NT2/D1 (cell line): ENCODE data around the gene SNX9.

Experiments
- DNase-seq: peaks from one replicate; pipeline ENCODE4 v3.0.0-alpha.2; 2011; ENCODE audit warnings: low read depth, low spot score
- H3K27me3 ChIP-seq: 2 replicates; pipeline ENCODE4 v1.6.0; 2011; ENCODE audit warnings: mild to moderate bottlenecking; ENCODE audit not compliant: insufficient read length, insufficient read depth
- H3K36me3 ChIP-seq: 2 replicates; pipeline ENCODE4 v1.6.1; 2011; ENCODE audit warnings: mild to moderate bottlenecking, low read length, mixed read lengths; ENCODE audit not compliant: insufficient read depth, insufficient read length
- H3K4me1 ChIP-seq: 2 replicates; pipeline ENCODE4 v1.5.1; 2011; ENCODE audit not compliant: insufficient read depth, insufficient read length
- H3K4me3 ChIP-seq: 2 replicates; pipeline ENCODE4 v1.5.1; 2011; ENCODE audit warnings: low read depth; ENCODE audit not compliant: insufficient read length
- H3K9ac ChIP-seq: 2 replicates; pipeline ENCODE4 v1.6.0; 2011; ENCODE audit warnings: low read depth; ENCODE audit not compliant: insufficient read length
- H3K9me3 ChIP-seq: 2 replicates; pipeline ENCODE4 v1.5.1; 2011; ENCODE audit warnings: mild to moderate bottlenecking, low read length; ENCODE audit not compliant: insufficient read depth
- SUZ12 ChIP-seq: IDR thresholded peaks from 2 replicates; pipeline ENCODE4 v1.6.1; 2011; ENCODE audit not compliant: insufficient read length, insufficient read depth; ENCODE audit errors: extremely low read depth
- YY1 ChIP-seq: IDR thresholded peaks from 2 replicates; pipeline ENCODE4 v1.6.1; 2011; ENCODE audit not compliant: insufficient read length, insufficient read depth
- ZNF274 ChIP-seq: IDR thresholded peaks from 2 replicates; pipeline ENCODE4 v1.6.1; 2011; ENCODE audit warnings: mild to moderate bottlenecking, low read depth, low read length

Gene SNX9

GRCh38 chr6:157832250-157832967, 9.4 kb downstream of the SNX9 start:
- no peaks in the 10 kb centered on the region for H3K27me3 ChIP-seq
- H3K9me3 ChIP-seq, result no peaks in the 10 kb centered on the region
- no peak overlapping the region for H3K4me3 ChIP-seq
- no peak overlapping the region for H3K9ac ChIP-seq
- TF ChIP-seq SUZ12 (no peak), YY1 (no peak), ZNF274 (no peak)
- H3K36me3 ChIP-seq, result no peaks in the 10 kb centered on the region
- no peak for DNase-seq
- no peaks in the 10 kb centered on the region for H3K4me1 ChIP-seq

- Histone ChIP-seq H3K4me1 (no peaks in the 10 kb centered on the region), H3K9me3 (no peaks in the 10 kb centered on the region), H3K9ac (no peak overlapping the region), H3K36me3 (no peaks in the 10 kb centered on the region), H3K4me3 (no peak overlapping the region), H3K27me3 (no peaks in the 10 kb centered on the region)
- DNase-seq, result no peak
- TF ChIP-seq SUZ12 (no peak), ZNF274 (no peak), YY1 (no peak)
Measured at GRCh38 chr6:157834549-157834948, 11.5 kb downstream of the SNX9 start.

- Histone ChIP-seq H3K4me1 (no peaks in the 10 kb centered on the region), H3K9ac (no peak overlapping the region), H3K27me3 (no peaks in the 10 kb centered on the region), H3K4me3 (no peak overlapping the region), H3K9me3 (no peaks in the 10 kb centered on the region), H3K36me3 (no peaks in the 10 kb centered on the region)
- no peak for DNase-seq
- TF ChIP-seq ZNF274 (no peak), YY1 (no peak), SUZ12 (no peak)
Measured at GRCh38 chr6:157838718-157839430, 15.8 kb downstream of the SNX9 start.

- no peak overlapping the region for H3K4me3 ChIP-seq
- H3K9ac ChIP-seq, result no peak overlapping the region
- TF ChIP-seq ZNF274 (no peak), YY1 (no peak), SUZ12 (no peak)
- H3K9me3 ChIP-seq, result no peaks in the 10 kb centered on the region
- no peaks in the 10 kb centered on the region for H3K36me3 ChIP-seq
- H3K27me3 ChIP-seq, result no peaks in the 10 kb centered on the region
- H3K4me1 ChIP-seq, result no peaks in the 10 kb centered on the region
- no peak for DNase-seq
Measured at GRCh38 chr6:157839606-157840005, 16.6 kb downstream of the SNX9 start.

- H3K9ac ChIP-seq, result no peak overlapping the region
- H3K4me1 ChIP-seq, result no peaks in the 10 kb centered on the region
- no peaks in the 10 kb centered on the region for H3K27me3 ChIP-seq
- no peak for TF ChIP-seq YY1
- DNase-seq, result no peak
- H3K9me3 ChIP-seq, result no peaks in the 10 kb centered on the region
- no peak overlapping the region for H3K4me3 ChIP-seq
- no peaks in the 10 kb centered on the region for H3K36me3 ChIP-seq
Measured at GRCh38 chr6:157840261-157840660, 17.2 kb downstream of the SNX9 start.

- H3K9ac ChIP-seq, result no peak overlapping the region
- H3K36me3 ChIP-seq, result no peaks in the 10 kb centered on the region
- no peaks in the 10 kb centered on the region for H3K27me3 ChIP-seq
- no peak for DNase-seq
- no peaks in the 10 kb centered on the region for H3K9me3 ChIP-seq
- no peaks in the 10 kb centered on the region for H3K4me1 ChIP-seq
- no peak overlapping the region for H3K4me3 ChIP-seq
- TF ChIP-seq SUZ12 (no peak), ZNF274 (no peak), YY1 (no peak)
Measured at GRCh38 chr6:157840776-157841175, 17.7 kb downstream of the SNX9 start.

- no peak for DNase-seq
- Histone ChIP-seq H3K4me1 (no peaks in the 10 kb centered on the region), H3K36me3 (no peaks in the 10 kb centered on the region), H3K27me3 (no peaks in the 10 kb centered on the region), H3K9ac (no peak overlapping the region), H3K4me3 (no peak overlapping the region), H3K9me3 (no peaks in the 10 kb centered on the region)
- TF ChIP-seq ZNF274 (no peak), YY1 (no peak), SUZ12 (no peak)
Measured at GRCh38 chr6:157841211-157841840, 18.3 kb downstream of the SNX9 start.
